ENCODE results near the gene GLT8D1. TPM values are rescaled to one million over a fixed set of nuclear protein-coding genes. Genes with fewer than 3 reads are reported as not detected.

The GLT8D1 gene
- total and polyA plus RNA-seq, 4 donors = 33.3 to 77.9 (median 56.7) TPM

DNA sequence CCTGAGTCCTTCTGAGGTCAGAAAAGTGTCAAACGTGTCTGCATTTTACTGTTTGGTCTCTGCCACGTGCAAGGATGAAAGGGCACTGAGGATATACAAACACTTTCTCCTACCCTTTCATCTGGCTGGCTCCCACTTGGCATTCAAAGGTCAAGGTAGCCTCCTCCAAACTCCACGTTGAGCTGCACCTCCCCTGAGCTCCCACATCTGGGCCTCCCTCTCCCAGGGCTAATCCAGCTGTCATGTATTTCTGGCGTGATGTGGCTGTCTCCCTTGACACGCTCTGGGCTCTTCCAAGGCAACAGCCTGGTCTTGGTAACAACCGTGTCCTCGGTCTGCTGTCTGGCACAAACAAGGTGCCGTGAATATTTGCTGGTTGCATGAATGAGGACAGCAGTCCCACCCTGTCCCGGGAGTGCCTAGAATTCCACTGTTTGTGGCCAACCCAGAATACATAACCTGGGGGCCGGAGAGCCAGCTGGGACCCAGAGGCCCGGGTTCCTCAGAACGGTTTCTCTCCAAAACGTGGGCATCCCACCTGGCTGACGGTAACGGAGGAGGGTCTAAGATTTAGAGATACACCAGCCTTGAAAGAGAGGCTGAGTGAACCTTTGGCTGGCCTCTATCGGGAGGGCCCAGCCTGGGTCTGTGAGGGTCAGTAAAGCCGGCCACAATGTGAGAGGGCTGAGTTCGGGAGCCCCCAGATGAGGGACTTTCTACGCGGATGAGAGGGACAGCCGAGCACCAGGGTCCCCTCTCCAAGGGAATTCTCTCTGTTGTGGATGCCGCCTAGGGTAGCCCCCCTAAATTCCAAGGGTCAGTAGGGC lies 767 bp downstream of the GLT8D1 start (continued):
- TF ChIP-seq CTCF (IDR thresholded peaks at IDR 0.05; ENCODE audit: low read depth, low read length, missing input control) = no peak
- TF ChIP-seq FOXA2 (IDR thresholded peaks at IDR 0.05) = no peak
- peak; percentile 93 to 94 for TF ChIP-seq RXRA (IDR thresholded peaks at IDR 0.05)
- TF ChIP-seq, protein P1, sequence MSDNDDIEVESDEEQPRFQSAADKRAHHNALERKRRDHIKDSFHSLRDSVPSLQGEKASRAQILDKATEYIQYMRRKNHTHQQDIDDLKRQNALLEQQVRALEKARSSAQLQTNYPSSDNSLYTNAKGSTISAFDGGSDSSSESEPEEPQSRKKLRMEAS (IDR thresholded peaks at IDR 0.05) = peak; percentile 92
- no peak for TF ChIP-seq ATF3 (IDR thresholded peaks at IDR 0.05)
- peak; percentile 77 for TF ChIP-seq YY1 (IDR thresholded peaks at IDR 0.05)
- no peak for TF ChIP-seq FOXA1 (IDR thresholded peaks at IDR 0.05)
- peak; percentile 85 to 94 for TF ChIP-seq HNF4A (conservative IDR thresholded peaks at IDR 0.05)
- TF ChIP-seq SP1 (IDR thresholded peaks at IDR 0.05) = peak; percentile 78

DNA sequence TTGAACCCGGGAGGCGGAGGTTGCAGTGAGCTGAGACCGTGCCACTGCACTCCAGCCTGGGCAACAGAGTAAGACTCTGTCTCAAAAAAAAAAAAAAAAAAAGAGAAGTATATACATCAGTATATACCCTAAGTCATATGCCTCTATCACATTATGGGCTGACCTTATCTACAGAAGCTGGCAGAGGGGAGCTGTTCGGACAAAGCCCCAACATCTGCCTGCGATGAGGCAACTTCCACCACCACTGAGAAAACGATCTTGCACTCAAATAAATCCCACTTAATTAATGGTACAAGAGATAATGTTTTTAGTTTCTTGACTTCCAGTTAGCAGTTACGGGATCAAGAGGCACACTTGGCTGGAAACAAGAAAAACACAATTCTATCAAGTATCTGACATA lies 2.2 kb downstream of the GLT8D1 start:
- no peaks in the 10 kb centered on the region for H3K9me3 ChIP-seq (ENCODE audit: control insufficient read depth in 4 of 4, low read length in 3 of 4)
- peak overlapping the region in 1 of 3 donors; percentile 84 for H3K4me3 ChIP-seq (ENCODE audit: low read depth in 1 of 3, low read length in 3 of 3)
- DNase-seq (ENCODE audit: low spot score) = peak; percentile 4
- H3K27ac ChIP-seq (ENCODE audit: low read depth in 1 of 2, low read length in 2 of 2) = no peak overlapping the region
- peaks cover 2 to 38% (median 26%) of the 10 kb centered on the region in 4 donors for H3K4me1 ChIP-seq (ENCODE audit: control insufficient read depth in 4 of 4, insufficient read depth in 4 of 4, low read length in 3 of 4)
- no peaks in the 10 kb centered on the region for H3K27me3 ChIP-seq (ENCODE audit: control insufficient read depth in 4 of 4, insufficient read depth in 4 of 4, low read length in 3 of 4)
- H3K9ac ChIP-seq (ENCODE audit: low read depth in 1 of 2, low read length in 2 of 2) = no peak overlapping the region
- 95% methylated on average over 7 of the region's 7 CpGs for WGBS
- no peak for TF ChIP-seq HNF4A (conservative IDR thresholded peaks at IDR 0.05)
- TF ChIP-seq FOXA2 (IDR thresholded peaks at IDR 0.05) = no peak
- TF ChIP-seq, protein P2, sequence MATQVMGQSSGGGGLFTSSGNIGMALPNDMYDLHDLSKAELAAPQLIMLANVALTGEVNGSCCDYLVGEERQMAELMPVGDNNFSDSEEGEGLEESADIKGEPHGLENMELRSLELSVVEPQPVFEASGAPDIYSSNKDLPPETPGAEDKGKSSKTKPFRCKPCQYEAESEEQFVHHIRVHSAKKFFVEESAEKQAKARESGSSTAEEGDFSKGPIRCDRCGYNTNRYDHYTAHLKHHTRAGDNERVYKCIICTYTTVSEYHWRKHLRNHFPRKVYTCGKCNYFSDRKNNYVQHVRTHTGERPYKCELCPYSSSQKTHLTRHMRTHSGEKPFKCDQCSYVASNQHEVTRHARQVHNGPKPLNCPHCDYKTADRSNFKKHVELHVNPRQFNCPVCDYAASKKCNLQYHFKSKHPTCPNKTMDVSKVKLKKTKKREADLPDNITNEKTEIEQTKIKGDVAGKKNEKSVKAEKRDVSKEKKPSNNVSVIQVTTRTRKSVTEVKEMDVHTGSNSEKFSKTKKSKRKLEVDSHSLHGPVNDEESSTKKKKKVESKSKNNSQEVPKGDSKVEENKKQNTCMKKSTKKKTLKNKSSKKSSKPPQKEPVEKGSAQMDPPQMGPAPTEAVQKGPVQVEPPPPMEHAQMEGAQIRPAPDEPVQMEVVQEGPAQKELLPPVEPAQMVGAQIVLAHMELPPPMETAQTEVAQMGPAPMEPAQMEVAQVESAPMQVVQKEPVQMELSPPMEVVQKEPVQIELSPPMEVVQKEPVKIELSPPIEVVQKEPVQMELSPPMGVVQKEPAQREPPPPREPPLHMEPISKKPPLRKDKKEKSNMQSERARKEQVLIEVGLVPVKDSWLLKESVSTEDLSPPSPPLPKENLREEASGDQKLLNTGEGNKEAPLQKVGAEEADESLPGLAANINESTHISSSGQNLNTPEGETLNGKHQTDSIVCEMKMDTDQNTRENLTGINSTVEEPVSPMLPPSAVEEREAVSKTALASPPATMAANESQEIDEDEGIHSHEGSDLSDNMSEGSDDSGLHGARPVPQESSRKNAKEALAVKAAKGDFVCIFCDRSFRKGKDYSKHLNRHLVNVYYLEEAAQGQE (IDR thresholded peaks at IDR 0.05) = no peak
- TF ChIP-seq ATF3 (IDR thresholded peaks at IDR 0.05) = no peak
- no peak for TF ChIP-seq RXRA (IDR thresholded peaks at IDR 0.05)
- no peak for TF ChIP-seq YY1 (IDR thresholded peaks at IDR 0.05)
- no peak for TF ChIP-seq SP1 (IDR thresholded peaks at IDR 0.05)
- TF ChIP-seq TAF1 (conservative IDR thresholded peaks at IDR 0.05) = no peak
- TF ChIP-seq, protein P3, sequence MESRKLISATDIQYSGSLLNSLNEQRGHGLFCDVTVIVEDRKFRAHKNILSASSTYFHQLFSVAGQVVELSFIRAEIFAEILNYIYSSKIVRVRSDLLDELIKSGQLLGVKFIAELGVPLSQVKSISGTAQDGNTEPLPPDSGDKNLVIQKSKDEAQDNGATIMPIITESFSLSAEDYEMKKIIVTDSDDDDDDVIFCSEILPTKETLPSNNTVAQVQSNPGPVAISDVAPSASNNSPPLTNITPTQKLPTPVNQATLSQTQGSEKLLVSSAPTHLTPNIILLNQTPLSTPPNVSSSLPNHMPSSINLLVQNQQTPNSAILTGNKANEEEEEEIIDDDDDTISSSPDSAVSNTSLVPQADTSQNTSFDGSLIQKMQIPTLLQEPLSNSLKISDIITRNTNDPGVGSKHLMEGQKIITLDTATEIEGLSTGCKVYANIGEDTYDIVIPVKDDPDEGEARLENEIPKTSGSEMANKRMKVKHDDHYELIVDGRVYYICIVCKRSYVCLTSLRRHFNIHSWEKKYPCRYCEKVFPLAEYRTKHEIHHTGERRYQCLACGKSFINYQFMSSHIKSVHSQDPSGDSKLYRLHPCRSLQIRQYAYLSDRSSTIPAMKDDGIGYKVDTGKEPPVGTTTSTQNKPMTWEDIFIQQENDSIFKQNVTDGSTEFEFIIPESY (IDR thresholded peaks at IDR 0.05) = no peak
- TF ChIP-seq NR2F2 (IDR thresholded peaks at IDR 0.05) = no peak
- TF ChIP-seq, protein P1 (IDR thresholded peaks at IDR 0.05) = no peak
- TF ChIP-seq GABPA (IDR thresholded peaks at IDR 0.05 in 1 of 2, conservative IDR thresholded peaks at IDR 0.05 in 1 of 2) = no peak
- no peak for TF ChIP-seq HNF4G (IDR thresholded peaks at IDR 0.05)
- TF ChIP-seq EGR1 (IDR thresholded peaks at IDR 0.05; ENCODE audit: low read depth in 2 of 2) = no peak
- TF ChIP-seq JUND (IDR thresholded peaks at IDR 0.05) = no peak
- no peak for TF ChIP-seq FOXA1 (IDR thresholded peaks at IDR 0.05)
- TF ChIP-seq CTCF (IDR thresholded peaks at IDR 0.05; ENCODE audit: low read depth, low read length, missing input control) = no peak
- no peak for TF ChIP-seq RAD21 (IDR thresholded peaks at IDR 0.05)
- H3K36me3 ChIP-seq (ENCODE audit: control insufficient read depth in 4 of 4, insufficient read depth in 3 of 4, low read depth in 1 of 4, low read length in 3 of 4) = peaks cover 0 to 14% (median 3%) of the 10 kb centered on the region in 4 donors

All from liver (tissue), 9 donors.